NB4 (cell line): Measurements from ENCODE around the gene SMIM44.

Experiments
- DNase-seq: peaks from one replicate; pipeline ENCODE4 v3.0.0; 2010; ENCODE audit warnings: low read depth
- H3K4me3 ChIP-seq: one replicate; pipeline ENCODE4 v1.5.1; 2011; ENCODE audit warnings: mild to moderate bottlenecking, low read depth, low read length, moderate library complexity
- MYC ChIP-seq: IDR thresholded peaks from 2 replicates; pipeline ENCODE4 v1.6.1; 2011; ENCODE audit warnings: low read depth, low read length
- POLR2A ChIP-seq: IDR thresholded peaks from 2 replicates; pipeline ENCODE4 v1.6.1; 2011; ENCODE audit warnings: mild to moderate bottlenecking; ENCODE audit not compliant: insufficient read length; ENCODE audit errors: extremely low read depth
- TF ChIP-seq, protein P1 (sequence below): IDR thresholded peaks from one replicate; pipeline ENCODE4 v1.5.1; 2012; ENCODE audit warnings: low read depth, low read length
- TF ChIP-seq, protein P2 (sequence below): IDR thresholded peaks from 2 replicates; pipeline ENCODE4 v1.6.1; 2011; ENCODE audit warnings: low read depth, low read length

The SMIM44 gene

DNA sequence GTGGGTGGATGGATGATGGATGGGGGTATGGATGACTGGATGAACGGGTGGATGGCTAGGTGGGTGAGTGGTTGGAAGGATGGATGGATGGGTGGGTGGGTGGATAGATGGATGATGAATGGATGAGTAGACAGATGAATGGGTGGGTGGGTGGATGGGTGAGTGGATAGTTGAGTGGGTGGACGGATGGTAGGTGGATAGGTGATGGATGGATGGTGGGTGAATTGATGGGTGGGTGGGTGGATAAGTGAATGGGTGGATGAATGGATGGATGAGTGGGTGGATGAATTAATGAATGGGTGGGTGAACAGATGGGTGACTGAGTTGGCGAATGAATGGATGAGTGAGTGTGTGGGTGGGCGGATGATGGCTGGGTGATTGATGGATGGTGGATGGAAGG is 7.8 kb downstream of the SMIM44 start:
- TF ChIP-seq, protein P1, sequence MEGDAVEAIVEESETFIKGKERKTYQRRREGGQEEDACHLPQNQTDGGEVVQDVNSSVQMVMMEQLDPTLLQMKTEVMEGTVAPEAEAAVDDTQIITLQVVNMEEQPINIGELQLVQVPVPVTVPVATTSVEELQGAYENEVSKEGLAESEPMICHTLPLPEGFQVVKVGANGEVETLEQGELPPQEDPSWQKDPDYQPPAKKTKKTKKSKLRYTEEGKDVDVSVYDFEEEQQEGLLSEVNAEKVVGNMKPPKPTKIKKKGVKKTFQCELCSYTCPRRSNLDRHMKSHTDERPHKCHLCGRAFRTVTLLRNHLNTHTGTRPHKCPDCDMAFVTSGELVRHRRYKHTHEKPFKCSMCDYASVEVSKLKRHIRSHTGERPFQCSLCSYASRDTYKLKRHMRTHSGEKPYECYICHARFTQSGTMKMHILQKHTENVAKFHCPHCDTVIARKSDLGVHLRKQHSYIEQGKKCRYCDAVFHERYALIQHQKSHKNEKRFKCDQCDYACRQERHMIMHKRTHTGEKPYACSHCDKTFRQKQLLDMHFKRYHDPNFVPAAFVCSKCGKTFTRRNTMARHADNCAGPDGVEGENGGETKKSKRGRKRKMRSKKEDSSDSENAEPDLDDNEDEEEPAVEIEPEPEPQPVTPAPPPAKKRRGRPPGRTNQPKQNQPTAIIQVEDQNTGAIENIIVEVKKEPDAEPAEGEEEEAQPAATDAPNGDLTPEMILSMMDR: no peak
- no peak for TF ChIP-seq POLR2A
- TF ChIP-seq, protein P2, sequence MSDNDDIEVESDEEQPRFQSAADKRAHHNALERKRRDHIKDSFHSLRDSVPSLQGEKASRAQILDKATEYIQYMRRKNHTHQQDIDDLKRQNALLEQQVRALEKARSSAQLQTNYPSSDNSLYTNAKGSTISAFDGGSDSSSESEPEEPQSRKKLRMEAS: no peak
- TF ChIP-seq MYC: no peak
- no peak overlapping the region for H3K4me3 ChIP-seq
- no peak for DNase-seq

DNA sequence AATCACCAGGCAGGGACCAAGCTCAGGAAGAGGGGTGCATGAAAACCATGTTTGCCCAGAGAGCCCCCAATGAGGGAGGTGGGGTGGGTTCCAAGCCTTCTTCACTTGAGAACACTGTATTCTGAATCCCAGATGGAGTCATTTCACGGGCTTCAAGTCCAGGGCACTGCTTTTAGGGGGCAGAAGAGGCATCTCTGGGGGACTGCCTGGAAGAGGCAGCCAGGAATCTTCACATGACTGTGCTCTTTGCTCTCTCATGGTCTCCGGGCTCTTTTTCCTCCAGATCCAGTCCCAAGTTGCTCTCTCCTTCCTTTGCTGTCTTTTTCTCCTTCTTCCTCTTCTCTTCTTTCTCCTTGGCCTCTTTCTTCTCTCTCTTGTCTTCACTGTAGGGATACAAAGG is 8.6 kb downstream of the SMIM44 start:
- TF ChIP-seq MYC: no peak
- TF ChIP-seq, protein P1: no peak
- TF ChIP-seq, protein P2: no peak
- TF ChIP-seq POLR2A: no peak
- no peak for DNase-seq
- no peak overlapping the region for H3K4me3 ChIP-seq

- DNase-seq: no peak
- TF ChIP-seq MYC: no peak
- TF ChIP-seq, protein P2: no peak
- TF ChIP-seq, protein P1: no peak
- no peak for TF ChIP-seq POLR2A
- no peak overlapping the region for H3K4me3 ChIP-seq
These were observed 9.2 kb downstream of the SMIM44 start for GRCh38 chr19:3474010-3474409.

DNA sequence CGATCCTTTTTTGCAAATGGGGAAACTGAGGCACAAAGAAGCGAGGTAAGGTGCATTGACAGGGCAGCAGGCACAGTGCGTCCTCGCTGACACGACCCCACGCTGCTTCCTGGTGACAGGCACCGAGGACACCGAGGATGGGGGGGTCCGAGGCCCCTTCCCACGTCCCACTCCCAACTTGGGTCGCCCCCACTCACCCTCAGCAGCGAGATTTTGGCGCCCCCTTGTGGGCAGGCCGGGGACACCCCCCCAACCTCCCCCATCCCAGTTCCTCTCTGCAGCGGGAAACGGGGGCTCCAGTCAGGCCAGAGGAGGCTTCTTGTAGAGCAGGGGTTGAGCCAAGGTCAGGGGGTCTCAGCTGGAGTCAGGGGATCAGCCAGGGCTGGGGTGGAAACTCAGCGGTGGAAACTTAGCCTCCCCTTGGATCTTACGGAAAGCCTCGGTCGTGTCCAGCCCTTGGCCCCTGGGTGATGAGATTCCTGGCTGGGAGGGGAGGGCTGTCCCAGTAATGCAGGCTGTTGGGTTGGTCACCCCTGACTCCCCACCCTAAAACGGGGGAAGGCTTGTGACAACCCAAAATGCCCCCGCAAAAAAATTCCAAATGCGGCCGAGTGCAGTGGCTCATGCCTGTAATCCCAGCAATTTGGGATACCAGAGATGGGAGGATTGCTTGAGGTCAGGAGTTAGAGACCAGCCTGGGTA is 11.1 kb downstream of the SMIM44 start:
- TF ChIP-seq POLR2A: no peak
- TF ChIP-seq, protein P1: peak; percentile 53
- TF ChIP-seq, protein P2: no peak
- DNase-seq: peak; percentile 31
- no peak overlapping the region for H3K4me3 ChIP-seq

DNA sequence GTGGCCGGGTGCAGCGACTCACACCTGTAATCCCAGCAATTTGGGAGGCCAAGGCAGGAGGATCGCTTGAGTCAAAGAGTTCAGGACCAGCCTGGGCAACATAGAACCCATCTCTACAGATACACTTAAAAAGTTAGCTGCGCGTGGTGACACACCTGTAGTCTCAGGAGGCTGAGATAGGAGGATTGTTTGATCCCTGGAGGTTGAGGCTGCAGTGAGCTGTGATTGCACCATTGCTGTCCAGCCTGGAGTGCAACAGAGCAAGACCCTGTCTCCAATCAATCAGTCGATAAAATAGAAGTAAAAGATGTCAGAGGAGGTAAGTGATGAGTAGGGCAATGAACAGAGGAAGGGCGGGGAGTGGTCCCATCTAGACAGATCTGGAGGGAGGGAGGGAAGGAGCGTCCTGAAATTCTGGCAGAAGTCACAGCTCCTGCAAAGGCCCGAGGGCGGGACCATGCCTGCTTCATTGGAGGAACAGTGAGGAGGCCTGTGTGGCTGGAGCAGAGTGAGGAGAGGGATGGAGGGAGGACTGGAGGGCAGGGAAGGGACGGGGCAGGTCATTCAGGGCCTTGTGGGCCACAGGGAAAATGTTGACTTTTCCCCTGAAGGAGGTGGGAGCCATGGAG is 12.6 kb downstream of the SMIM44 start:
- DNase-seq: no peak
- no peak overlapping the region for H3K4me3 ChIP-seq
- no peak for TF ChIP-seq MYC
- TF ChIP-seq, protein P2: no peak
- TF ChIP-seq, protein P1: no peak
- TF ChIP-seq POLR2A: no peak
